Measurements from ENCODE around the gene ANKRD40. TPM values are rescaled to one million over a fixed set of nuclear protein-coding genes. Genes with fewer than 3 reads are reported as not detected.
A peak's percentile ranks its signal among the peaks of the same experiment; 100 is the strongest.

The ANKRD40 gene
- total RNA-seq, 1 donor: 59.6 TPM

DNA sequence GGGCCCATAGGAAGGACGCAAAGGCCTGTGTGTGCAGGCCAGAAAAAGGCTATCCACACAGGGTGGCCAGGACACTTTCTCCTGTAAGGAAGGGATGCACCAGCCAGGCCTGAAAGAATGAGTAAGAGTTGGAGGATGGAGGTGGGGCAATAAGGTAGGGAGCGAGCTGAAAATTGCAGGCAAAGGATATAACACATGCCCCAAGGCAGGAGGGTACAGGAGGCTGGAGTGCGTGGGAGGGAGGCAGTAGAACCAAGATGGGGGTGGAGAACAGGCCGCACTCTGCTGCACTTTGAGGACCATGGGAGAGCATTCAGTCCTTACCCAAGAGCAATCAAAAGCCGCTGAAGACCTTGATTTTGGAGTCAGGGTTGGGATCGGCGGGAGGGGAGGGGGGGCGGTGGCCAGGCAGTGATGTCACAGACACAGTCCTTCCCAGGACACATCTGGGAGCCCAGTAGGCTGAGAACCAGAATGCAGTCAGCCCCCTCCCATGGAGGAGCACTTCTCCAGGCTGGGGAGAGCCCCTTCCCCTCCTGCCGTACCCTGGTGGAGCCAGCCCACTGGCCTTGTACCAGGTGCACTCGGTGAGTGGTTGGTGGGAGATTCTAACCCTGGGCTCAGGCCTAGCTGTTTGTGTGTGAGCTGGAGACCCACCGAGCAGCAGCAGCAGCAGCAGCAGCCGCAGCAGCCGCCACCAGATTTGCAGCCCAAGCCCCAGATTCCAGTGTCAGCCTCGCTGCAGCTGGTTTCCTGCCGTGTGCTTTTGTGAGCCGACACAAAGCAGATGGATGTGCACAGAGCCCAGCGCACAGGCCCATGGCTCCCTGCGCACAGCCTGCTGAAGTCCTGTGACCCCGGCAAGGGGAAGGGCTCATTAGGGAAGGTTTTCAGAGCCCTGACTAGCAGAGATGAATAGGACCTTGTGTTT is 17.5 kb downstream of the ANKRD40 start:
- DNase-seq (ENCODE audit: low read depth): peak; percentile 38
- H3K4me3 ChIP-seq (ENCODE audit: low read depth, low read length): no peak overlapping the region

DNA sequence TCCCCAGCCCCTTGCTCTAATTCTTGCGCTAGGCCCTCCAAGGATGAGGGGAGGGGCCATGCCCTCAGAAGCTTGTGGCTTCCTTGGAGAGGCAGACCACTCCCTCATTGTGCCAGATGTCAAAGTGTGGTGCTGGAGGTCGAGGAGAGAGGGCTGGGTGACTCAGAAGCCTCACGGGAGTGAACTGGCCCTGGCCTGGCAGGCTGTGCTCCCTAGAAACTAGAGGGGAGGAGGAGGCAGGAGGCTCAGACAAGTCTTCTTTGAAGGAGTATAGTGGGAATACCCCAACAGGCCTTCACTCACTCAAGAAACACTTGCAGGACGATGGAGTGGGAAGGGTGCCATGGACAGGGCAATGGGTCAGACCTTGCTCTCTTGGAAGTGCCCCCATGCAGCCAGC is 18.5 kb downstream of the ANKRD40 start:
- DNase-seq (ENCODE audit: low read depth): peak; percentile 78
- no peak overlapping the region for H3K4me3 ChIP-seq (ENCODE audit: low read depth, low read length)
- TF ChIP-seq, protein P1, sequence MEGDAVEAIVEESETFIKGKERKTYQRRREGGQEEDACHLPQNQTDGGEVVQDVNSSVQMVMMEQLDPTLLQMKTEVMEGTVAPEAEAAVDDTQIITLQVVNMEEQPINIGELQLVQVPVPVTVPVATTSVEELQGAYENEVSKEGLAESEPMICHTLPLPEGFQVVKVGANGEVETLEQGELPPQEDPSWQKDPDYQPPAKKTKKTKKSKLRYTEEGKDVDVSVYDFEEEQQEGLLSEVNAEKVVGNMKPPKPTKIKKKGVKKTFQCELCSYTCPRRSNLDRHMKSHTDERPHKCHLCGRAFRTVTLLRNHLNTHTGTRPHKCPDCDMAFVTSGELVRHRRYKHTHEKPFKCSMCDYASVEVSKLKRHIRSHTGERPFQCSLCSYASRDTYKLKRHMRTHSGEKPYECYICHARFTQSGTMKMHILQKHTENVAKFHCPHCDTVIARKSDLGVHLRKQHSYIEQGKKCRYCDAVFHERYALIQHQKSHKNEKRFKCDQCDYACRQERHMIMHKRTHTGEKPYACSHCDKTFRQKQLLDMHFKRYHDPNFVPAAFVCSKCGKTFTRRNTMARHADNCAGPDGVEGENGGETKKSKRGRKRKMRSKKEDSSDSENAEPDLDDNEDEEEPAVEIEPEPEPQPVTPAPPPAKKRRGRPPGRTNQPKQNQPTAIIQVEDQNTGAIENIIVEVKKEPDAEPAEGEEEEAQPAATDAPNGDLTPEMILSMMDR (IDR thresholded peaks at IDR 0.05; ENCODE audit: insufficient read depth, low read depth, low read length): no peak

More for the DNA sequence above, 17.5 kb downstream of the ANKRD40 start:
- TF ChIP-seq, protein P1 (IDR thresholded peaks at IDR 0.05; ENCODE audit: insufficient read depth, low read depth, low read length): no peak

DNA sequence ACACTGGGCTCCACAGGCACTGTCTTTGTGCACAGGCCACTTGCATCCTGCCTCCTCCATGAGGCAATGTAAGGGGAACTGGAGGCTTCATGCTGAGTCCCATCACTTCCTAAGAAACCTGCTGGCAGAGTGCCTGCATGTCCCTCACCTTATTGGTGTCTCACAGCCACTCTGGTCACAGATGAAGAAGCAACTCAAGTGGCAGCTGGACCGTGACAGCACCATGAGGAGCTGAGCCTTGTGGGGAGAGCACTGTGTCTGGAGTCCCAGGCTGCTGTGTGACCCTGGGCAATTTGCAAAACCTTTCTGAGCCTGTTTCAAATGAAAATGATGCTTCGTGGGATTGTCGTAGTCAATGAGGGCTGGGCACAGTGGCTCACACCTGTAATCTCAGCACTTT is 19.5 kb downstream of the ANKRD40 start:
- DNase-seq (ENCODE audit: low read depth): no peak
- no peak overlapping the region for H3K4me3 ChIP-seq (ENCODE audit: low read depth, low read length)
- TF ChIP-seq, protein P1 (IDR thresholded peaks at IDR 0.05; ENCODE audit: insufficient read depth, low read depth, low read length): no peak

DNA sequence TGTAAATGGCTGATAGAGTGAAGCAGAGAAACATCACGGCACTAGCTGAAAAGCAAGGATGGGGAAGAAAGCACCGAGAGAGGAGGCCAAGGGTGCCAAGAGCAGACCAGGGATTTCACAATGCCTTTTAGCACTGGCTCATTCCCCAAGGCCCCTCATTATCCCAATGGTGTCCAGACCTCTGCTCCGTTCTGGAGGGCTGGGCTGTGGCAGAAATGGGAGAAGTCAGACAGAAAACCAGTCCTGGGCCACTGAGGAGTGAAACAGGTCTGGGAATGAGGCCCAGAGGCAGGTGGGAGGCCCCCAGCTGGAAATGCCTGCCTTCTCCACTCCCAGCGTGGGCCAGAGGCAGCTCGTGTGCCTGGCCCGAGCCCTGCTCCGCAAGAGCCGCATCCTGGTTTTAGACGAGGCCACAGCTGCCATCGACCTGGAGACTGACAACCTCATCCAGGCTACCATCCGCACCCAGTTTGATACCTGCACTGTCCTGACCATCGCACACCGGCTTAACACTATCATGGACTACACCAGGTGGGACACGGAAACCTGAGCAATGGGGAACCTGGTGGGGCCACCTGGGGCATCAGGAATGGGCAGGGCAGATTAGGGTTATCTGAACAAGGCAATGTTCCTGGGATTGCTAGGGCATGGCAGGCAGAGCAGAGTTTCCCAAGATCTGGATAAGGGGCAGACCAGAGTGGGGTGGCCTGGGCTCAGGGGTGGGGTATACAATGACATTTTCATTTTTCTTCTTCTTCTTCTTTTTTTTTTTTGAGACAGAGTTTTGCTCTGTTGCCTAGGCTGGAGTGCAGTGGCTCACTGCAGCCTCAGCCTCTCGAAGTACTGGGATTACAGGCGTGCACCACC is 20.3 kb downstream of the ANKRD40 start:
- DNase-seq (ENCODE audit: low read depth): no peak
- no peak overlapping the region for H3K4me3 ChIP-seq (ENCODE audit: low read depth, low read length)
- TF ChIP-seq, protein P1 (IDR thresholded peaks at IDR 0.05; ENCODE audit: insufficient read depth, low read depth, low read length): no peak

DNA sequence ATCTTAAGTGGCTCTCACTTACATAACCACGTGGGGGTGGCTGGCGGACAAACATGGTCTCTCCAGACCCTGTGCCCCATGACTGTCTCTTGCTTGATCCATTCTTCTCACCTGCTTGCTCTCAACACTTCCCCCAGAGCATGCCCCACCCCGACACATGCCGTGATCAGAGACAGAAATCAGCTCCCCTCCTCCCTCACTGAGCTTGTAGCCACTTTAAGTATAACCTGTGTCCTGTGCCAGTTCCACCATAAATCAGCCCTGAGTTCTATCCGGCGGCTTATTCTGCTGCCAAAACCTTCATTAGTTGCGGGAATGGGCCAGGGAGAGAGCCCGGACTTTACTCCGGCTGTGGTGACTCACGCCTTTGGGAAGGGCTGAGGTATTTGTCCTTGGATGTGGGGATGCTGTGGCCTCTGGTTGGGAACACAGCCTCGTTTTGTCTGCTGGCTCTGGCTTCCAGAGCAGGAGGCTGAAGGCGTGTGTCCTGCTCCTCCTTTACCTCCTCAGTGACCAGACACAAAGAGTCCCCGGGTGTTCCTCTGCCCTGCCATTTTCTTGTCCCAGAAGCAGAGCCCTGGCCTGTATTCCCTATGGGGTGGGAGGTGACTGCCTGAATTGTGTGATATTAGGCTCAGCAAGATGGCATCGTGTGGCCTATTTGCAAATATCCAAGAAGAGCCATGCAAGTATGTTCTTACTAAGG is 21.1 kb downstream of the ANKRD40 start:
- TF ChIP-seq, protein P1 (IDR thresholded peaks at IDR 0.05; ENCODE audit: insufficient read depth, low read depth, low read length): no peak
- H3K4me3 ChIP-seq (ENCODE audit: low read depth, low read length): no peak overlapping the region
- peak; percentile 64 for DNase-seq (ENCODE audit: low read depth)
